GM21737 (cell line): Measurements from ENCODE around the gene HIPK2.

Experiments
- ATAC-seq: cut with Tn5 transposase; IDR thresholded peaks from one replicate; pipeline ENCODE4 v1.9.1; 2021; ENCODE audit warnings: mild to moderate bottlenecking, moderate library complexity; ENCODE audit not compliant: unreplicated experiment

The HIPK2 gene

DNA sequence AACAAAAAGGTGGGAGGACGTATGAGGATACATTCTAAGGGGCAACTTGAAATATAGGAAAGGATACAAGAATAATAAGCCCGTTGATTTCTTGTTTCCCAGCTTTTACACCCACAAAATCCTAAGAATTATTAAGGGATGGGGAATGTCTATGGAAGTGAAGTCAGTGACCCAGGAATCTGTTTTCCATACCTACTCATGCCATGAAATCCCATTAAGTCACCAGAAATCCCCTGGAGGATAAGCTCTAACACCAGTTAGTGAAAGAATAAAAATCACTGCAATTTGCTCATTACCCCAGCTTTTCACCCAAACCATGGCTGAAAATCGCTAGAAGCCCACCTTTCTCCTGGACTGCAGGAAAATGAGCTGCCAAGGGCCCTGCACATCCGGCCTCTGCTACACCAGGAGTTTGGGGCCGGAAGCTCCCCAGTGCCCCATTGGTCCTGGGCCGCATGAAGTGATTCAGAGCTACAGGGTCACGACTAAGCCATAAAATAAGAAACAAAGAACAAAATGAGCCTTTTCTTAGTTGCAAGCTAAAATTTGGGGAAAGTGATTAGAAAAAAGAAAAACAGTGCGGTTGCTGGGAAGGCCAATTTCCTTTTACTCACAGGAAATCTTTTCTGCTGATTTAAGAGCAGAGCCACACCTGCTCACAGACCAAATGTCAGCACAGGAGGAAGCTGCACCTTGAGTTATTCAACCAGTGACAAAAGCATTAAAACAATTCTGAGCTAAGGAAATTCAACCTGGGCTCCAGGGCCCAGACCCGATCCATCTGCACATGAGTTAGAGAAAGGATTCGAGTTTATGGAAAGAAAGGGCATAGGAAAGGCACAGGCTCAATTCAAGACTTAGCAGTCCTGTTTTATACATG, 40.3 kb downstream of the HIPK2 start:
- ATAC-seq = no peak

DNA sequence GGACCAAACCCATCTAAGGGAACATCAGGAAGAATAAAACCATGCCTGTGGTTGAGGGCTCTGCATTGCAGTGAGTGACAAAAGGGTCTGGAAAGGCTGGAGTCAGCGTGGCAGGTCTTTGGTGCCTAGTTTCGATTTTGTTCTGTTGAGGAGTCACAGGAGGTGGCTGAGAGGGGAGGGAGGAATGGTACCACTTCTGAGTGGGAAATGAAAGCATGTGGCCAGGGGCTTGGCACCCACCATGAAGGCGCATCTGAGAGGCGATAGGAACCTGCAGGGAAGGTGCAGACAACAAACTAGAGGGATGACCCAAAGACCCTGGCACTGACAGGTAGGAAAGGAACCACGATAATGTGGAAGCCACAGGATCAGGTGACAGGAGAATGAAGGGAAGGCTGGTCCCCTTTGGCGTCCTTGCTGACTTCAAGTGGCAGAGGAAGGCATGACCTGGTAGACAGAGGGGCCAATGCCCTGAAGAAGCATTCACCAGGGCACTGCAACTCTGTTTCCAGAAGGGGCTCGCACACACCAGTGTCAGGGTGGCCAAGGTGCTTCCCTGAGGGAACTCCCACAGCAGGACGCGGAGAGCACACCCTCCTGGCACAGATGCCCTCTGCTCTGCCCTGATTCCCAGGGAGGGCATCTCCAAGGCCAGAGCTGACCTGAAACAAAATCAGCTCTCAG, 41.7 kb downstream of the HIPK2 start:
- no peak for ATAC-seq

- ATAC-seq = no peak
Observed at GRCh38 chr7:139735466-139735865, 42.3 kb downstream of the HIPK2 start.

GRCh38 chr7:139734395-139734794, 43.4 kb downstream of the HIPK2 start:
- ATAC-seq = no peak

- no peak for ATAC-seq
Observed at GRCh38 chr7:139733751-139734150, 44.0 kb downstream of the HIPK2 start.

- no peak for ATAC-seq
Observed at GRCh38 chr7:139732471-139733167, 45.2 kb downstream of the HIPK2 start.

- no peak for ATAC-seq
Observed at GRCh38 chr7:139731802-139732470, 45.9 kb downstream of the HIPK2 start.

DNA sequence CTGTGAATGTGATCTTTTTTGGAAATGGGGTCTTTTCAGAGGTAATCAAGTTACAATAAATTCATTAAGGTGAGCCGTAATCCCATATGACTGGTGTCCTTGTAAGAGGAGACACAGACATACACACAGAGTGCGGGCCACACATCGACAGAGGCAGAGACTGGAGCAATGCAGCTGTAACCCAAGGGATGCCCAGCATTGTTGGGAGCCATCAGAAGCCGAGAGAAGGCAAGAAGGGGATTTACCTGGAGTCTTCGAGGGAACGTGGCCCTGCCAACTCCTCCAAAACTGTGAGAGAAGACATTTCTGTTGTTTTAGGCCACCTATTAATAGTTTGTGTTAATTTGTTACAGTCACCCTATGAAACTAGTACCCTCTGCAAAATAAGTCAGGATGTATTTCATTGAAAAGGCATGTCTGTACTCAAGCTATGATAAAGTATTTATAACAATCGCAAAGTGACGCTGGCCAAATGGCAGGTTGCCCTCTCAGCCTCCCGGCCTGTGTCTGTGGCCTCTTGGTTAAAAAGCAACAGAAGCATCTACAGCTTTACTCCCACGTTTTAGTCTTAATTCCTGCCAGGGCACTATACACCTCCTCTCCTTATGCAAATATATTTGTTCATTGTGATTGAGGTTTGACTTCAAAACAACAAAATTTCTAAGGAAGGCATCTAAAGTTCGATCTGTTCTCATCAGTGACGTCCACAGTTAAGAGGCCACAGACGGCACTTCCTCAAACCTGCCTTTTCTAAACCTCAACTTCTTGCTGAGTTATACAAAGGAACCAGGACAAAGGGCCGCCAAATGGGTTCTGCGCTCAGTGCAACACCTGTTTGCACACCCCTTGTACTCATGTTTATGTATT, 46.8 kb downstream of the HIPK2 start:
- peak; percentile 61 for ATAC-seq

DNA sequence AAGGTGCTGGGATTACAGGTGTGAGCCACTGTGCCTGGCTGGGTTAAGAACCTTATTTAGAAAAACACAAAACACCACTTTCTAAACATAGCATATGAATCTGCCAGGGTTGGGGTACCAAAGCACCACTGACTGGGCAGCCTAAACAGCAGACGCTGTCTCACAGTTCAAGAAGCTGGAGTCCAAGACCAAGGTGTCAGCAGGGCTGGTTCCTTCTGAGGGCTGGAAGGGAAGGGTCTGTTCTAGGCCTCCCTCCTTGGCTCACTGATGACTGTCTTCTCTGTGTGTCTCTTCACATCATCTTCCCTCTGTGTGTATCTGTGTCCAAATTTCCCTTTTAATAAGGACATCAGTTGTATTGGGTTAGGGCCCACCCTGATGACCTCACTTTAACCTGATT, 49.6 kb downstream of the HIPK2 start:
- ATAC-seq = no peak

GRCh38 chr7:139727151-139727705, 50.6 kb downstream of the HIPK2 start:
- ATAC-seq = no peak

DNA sequence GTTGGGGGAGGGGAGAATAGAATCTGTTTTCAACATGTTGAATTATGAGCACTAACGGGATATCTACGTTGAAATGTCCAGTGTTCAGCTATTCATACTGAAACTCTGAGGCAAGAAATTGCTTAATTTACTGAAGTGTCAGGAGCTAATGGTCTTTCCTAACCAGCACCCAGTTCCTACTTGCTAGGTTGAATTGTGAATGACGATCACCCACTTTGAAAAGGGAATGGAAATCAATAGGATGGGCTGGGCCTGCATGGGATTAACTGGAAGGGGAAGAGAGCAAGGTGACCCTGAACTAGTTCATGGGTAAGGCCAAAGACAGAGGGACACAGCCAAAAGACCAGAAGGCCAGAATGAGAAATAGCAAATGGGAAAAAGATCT, 51.3 kb downstream of the HIPK2 start:
- ATAC-seq = no peak

- ATAC-seq = no peak
Observed at GRCh38 chr7:139725858-139726484, 51.8 kb downstream of the HIPK2 start.

DNA sequence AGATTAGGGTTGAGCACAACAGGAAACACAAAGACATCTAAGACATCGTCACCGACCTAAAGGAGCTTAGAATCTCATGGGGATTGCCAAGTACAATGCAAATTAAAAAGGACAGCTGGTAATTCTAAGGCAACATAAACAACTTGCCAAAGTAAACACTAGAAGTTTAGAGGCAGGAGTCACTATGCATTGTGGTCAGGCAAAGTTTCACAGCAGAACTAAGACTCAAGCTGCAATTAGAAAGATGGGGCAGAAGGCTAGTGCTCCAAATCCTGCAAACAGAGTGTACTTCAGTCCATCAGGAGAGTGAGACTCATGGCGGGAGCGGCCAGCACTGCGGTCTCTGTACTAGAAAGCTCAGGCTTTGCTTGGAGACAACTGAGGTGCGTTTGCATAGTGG, 52.7 kb downstream of the HIPK2 start:
- peak; percentile 71 for ATAC-seq

GRCh38 chr7:139722604-139723003, 55.2 kb downstream of the HIPK2 start:
- no peak for ATAC-seq

DNA sequence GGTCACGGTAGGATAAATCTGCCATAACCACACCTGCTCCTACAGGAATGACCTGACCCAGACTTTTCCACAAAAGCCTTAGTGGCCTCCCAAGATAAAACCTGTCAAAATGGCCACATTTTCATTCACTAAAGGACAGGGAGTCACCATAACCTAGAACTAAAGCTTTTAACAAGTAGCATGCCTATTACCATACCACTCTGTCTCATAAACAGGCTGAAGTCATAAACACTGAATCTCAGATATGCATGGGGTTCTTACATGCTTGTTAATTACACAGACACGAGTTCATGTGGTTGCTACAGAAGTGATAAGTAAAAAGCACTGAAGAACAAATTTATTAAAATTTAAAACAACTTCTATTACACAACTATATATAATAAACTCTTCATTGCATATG, 56.0 kb downstream of the HIPK2 start:
- no peak for ATAC-seq

DNA sequence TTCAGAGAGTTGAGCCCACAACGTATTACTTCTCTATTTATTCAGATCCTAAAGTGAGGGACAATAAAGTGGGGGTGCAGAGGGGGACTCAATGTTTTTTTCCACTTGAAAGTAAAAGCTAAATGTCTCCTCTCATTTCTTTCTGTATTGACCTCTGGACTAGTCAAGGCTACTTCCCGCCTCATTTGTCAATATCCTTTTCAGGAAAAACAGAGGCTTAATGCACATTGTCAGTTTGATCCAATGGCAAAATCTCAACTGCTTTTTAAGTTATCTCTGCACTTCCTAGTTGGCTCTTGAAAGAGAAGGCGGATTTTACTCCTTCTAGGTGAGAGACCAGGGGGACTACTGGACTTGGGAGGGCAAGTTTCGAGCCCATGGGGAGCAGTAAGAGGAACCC, 56.4 kb downstream of the HIPK2 start:
- ATAC-seq = no peak

DNA sequence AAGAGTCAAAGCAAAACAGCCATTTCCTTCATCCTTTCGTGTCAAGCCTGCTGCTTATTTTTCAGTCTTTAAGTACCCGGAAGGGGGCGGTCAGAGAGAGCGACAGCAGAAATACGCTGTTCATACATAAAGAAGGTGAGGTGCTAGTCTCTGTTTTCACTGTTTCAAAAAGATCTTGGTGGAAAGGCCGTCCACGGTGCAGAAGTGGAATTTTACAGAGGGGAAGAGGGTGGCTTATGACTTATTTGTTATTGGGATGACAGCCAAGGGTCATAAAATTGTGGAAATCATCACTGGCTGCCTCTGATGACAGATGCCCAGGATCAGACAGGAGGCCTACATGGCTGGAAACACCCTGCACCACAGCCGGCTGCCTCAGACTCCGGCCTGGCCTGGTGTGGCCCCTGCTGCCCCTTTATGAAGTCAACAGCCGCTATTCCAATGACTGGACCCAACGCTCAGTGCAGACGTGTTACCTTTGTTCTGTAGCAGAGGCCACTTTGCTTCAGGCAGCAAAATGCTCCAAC, 57.0 kb downstream of the HIPK2 start:
- no peak for ATAC-seq

GRCh38 chr7:139720186-139720585, 57.6 kb downstream of the HIPK2 start:
- no peak for ATAC-seq

- no peak for ATAC-seq
Observed at GRCh38 chr7:139718859-139719258, 58.9 kb downstream of the HIPK2 start.
